Keratinocyte (primary cell): Measurements from ENCODE around the gene MAPK8. TPM values are rescaled to one million over a fixed set of nuclear protein-coding genes. Genes with fewer than 3 reads are reported as not detected.

Experiments
- DNase-seq: peaks from one replicate; pipeline ENCODE4 v3.0.0-alpha.2; 2011; ENCODE audit warnings: low read depth, missing footprints, low spot score
- FAIRE-seq: peaks from 2 replicates; lab custom pipeline; 2011; peaks lifted over from hg19 to GRCh38; lab: Jason Lieb, UNC
- H2AFZ ChIP-seq: 2 replicates; pipeline ENCODE4 v1.6.0; 2012; ENCODE audit warnings: low read length, control low read depth, inconsistent platforms; ENCODE audit not compliant: control insufficient read depth
- H3K27ac ChIP-seq: 2 replicates; pipeline ENCODE4 v1.5.1; 2011; ENCODE audit warnings: low read length; ENCODE audit not compliant: control insufficient read depth, insufficient read depth
- H3K27me3 ChIP-seq: 3 replicates; pipeline ENCODE4 v1.6.0; 2011; ENCODE audit warnings: low read length; ENCODE audit not compliant: control insufficient read depth, insufficient read depth; ENCODE audit errors: extremely low read depth
- H3K36me3 ChIP-seq, 2 experiments: 2 replicates in 1 of 2; 3 replicates in 1 of 2; pipeline ENCODE4 v1.5.1; 2011; ENCODE audit warnings: low read length in 2 of 2, mild to moderate bottlenecking in 1 of 2; ENCODE audit not compliant: control insufficient read depth in 2 of 2, insufficient read depth in 2 of 2; ENCODE audit errors: extremely low read depth in 1 of 2
- H3K4me1 ChIP-seq: 3 replicates; pipeline ENCODE4 v1.5.1; 2011; ENCODE audit warnings: low read length; ENCODE audit not compliant: control insufficient read depth, insufficient read depth; ENCODE audit errors: extremely low read depth
- H3K4me2 ChIP-seq: 3 replicates; pipeline ENCODE4 v1.6.0; 2011; ENCODE audit warnings: low read depth, low read length; ENCODE audit not compliant: control insufficient read depth, insufficient read depth; ENCODE audit errors: extremely low read depth
- H3K4me3 ChIP-seq, 3 experiments: fragments of 200-600 bp in 1 of 3; sonication (generic) in 1 of 3; 2 replicates in 2 of 3; 3 replicates in 1 of 3; pipeline ENCODE4 v1.5.1; 2011 to 2016; ENCODE audit warnings: low read length in 3 of 3, mild to moderate bottlenecking in 3 of 3, control low read depth in 2 of 3, inconsistent platforms in 1 of 3, low read depth in 1 of 3, mixed read lengths in 1 of 3, mixed run types in 1 of 3, moderate library complexity in 1 of 3; ENCODE audit not compliant: control insufficient read depth in 2 of 3, insufficient read depth in 2 of 3; ENCODE audit errors: extremely low read depth in 1 of 3
- H3K79me2 ChIP-seq: 2 replicates; pipeline ENCODE4 v1.6.0; 2012; ENCODE audit warnings: low read length; ENCODE audit not compliant: control insufficient read depth, insufficient read depth
- H3K9ac ChIP-seq: 3 replicates; pipeline ENCODE4 v1.6.0; 2011; ENCODE audit warnings: low read length; ENCODE audit not compliant: control insufficient read depth, insufficient read depth; ENCODE audit errors: extremely low read depth
- H3K9me1 ChIP-seq: 3 replicates; pipeline ENCODE4 v1.6.0; 2011; ENCODE audit warnings: low read length; ENCODE audit not compliant: control insufficient read depth, insufficient read depth; ENCODE audit errors: extremely low read depth
- H3K9me3 ChIP-seq: 2 replicates; pipeline ENCODE4 v1.5.1; 2012; ENCODE audit warnings: low read depth, low read length; ENCODE audit not compliant: control insufficient read depth
- H4K20me1 ChIP-seq: 3 replicates; pipeline ENCODE4 v1.6.0; 2011; ENCODE audit warnings: low read length; ENCODE audit not compliant: control insufficient read depth, insufficient read depth; ENCODE audit errors: extremely low read depth
- CTCF ChIP-seq, 3 experiments: IDR thresholded peaks in 1 of 3; conservative IDR thresholded peaks in 1 of 3; optimal IDR thresholded peaks in 1 of 3; 2 replicates in 2 of 3; 3 replicates in 1 of 3; pipeline versions ENCODE3 to v1.5.1; 2011; ENCODE audit warnings: low read length in 3 of 3, mild to moderate bottlenecking in 3 of 3, moderate library complexity in 2 of 3, control low read depth in 1 of 3, inconsistent platforms in 1 of 3; ENCODE audit not compliant: insufficient read depth in 2 of 3; ENCODE audit errors: extremely low read depth in 1 of 3
- EZH2 ChIP-seq: IDR thresholded peaks from one replicate; pipeline ENCODE4 v1.6.1; 2012; ENCODE audit warnings: inconsistent platforms, mild to moderate bottlenecking, low read length, moderate library complexity
- dilution Hi-C: fragments of 300-500 bp; cut with MboI; formaldehyde crosslinking; loops from one replicate; pipeline ENCODE4 v1.7.0; 2020; ENCODE audit warnings: low sequenced_read_pairs; ENCODE audit not compliant: extremely low pct_ligation_motif_present
- polyA plus RNA-seq, 5 experiments: library from polyadenylated mRNA; depleted of rRNA in 3 of 5; stranded (reverse) in 3 of 5; stranded (forward) in 1 of 5; unstranded in 1 of 5; fragments of >200 nt; gene quantifications; 1 replicate in 1 of 5; 2 replicates in 3 of 5; 3 replicates in 1 of 5; pipeline versions ENCODE4 v1.2.1 to v1.2.3, GENCODE V29; 2011 to 2012; ENCODE audit warnings: missing spikeins in 2 of 5, low read depth in 1 of 5, low replicate concordance in 1 of 5

The MAPK8 gene
- polyA plus RNA-seq, 1 donor (not counting 4 experiments of a cell fraction or from before 2014, with no cell fraction given): 39.8 TPM

DNA sequence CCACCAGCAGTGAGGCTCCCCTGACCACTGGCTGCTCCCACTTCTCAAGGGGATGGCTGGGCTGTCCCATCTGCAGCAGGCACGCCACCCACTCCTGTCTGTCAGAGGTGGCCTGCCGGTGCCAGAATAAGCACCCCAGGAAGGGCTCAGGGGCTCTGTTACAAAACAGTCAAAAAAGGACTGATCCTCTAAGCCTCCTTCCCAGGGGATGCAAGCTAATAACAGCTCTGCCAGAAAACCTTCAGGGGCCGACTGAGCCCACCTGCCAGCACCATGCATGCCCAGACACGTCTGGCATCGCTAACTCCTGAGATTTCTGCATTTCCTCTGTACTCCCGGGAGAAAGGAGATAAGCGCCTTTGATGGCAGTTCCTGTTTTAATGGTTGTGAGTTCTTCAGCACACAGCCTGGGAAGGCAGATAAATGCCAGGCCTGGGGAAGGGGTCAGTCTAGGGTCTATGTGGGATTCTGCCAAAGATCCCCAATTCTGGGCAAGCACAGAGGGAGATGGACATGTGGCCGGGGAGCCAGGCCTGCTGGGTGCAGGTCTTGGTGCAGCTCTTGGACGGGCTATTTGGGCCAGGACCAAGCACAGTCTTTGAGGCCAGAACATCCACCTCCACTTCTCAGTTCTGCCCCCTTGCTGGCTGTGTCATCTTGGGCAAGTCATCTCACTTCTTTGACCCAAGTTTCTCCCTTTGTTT, 170.0 kb downstream of the MAPK8 start:
- Histone ChIP-seq H2AFZ (no peak overlapping the region), H3K36me3 (no peaks in the 10 kb centered on the region), H3K79me2 (no peaks in the 10 kb centered on the region), H3K4me2 (no peak overlapping the region), H3K27ac (no peak overlapping the region), H4K20me1 (no peaks in the 10 kb centered on the region), H3K9me3 (no peaks in the 10 kb centered on the region), H3K4me1 (peaks cover 10% of the 10 kb centered on the region), H3K27me3 (peaks cover 10% of the 10 kb centered on the region), H3K9ac (no peak overlapping the region), H3K4me3 (no peak overlapping the region), H3K9me1 (no peaks in the 10 kb centered on the region)
- FAIRE-seq (no peak), DNase-seq (no peak)
- TF ChIP-seq EZH2 (no peak), CTCF (optimal IDR thresholded peaks at IDR 0.05 in 1 of 3, IDR thresholded peaks at IDR 0.05 in 1 of 3, conservative IDR thresholded peaks at IDR 0.05 in 1 of 3; ENCODE audit: extremely low read depth in 1 of 3, insufficient read depth in 2 of 3, low read length in 3 of 3) (no peak)
- dilution Hi-C loops: no loop called here

DNA sequence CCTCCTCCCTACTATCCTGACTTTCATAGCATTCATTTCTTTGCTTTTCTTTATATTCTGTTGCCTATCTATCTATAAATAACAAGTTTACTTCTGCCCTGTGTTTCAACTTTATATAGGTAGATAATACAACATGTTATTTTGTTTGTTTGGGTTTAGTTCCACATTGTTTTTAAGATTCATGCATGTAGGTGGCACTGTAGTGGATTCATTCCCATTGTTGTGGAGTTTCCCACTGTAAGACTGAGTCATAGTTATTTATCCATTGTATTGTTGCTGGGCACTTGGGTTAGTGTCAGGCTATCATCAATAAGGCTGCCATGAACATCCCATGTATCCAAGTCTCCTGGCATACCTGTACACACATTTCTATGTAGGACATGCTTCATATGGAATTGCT, 170.7 kb downstream of the MAPK8 start:
- H3K36me3 ChIP-seq: no peaks in the 10 kb centered on the region
- H3K9me1 ChIP-seq: no peaks in the 10 kb centered on the region
- no peaks in the 10 kb centered on the region for H3K9me3 ChIP-seq
- H3K79me2 ChIP-seq: no peaks in the 10 kb centered on the region
- no peak for DNase-seq
- dilution Hi-C loops: no loop called here
- H3K4me1 ChIP-seq: peaks cover 6% of the 10 kb centered on the region
- H4K20me1 ChIP-seq: no peaks in the 10 kb centered on the region
- H3K27me3 ChIP-seq: peaks cover 10% of the 10 kb centered on the region
- no peak overlapping the region for H3K4me2 ChIP-seq
- no peak for FAIRE-seq
- H3K27ac ChIP-seq: no peak overlapping the region
- no peak overlapping the region for H3K4me3 ChIP-seq
- no peak overlapping the region for H2AFZ ChIP-seq
- TF ChIP-seq CTCF (optimal IDR thresholded peaks at IDR 0.05 in 1 of 3, IDR thresholded peaks at IDR 0.05 in 1 of 3, conservative IDR thresholded peaks at IDR 0.05 in 1 of 3; ENCODE audit: extremely low read depth in 1 of 3, insufficient read depth in 2 of 3, low read length in 3 of 3) (no peak), EZH2 (no peak)
- no peak overlapping the region for H3K9ac ChIP-seq
